ACC112 (cell line): ENCODE results near the gene ZNF397.

Experiments
- H2AFZ ChIP-seq: fragments of 200-600 bp; sonication (generic); one replicate; pipeline ENCODE4 v1.6.0; 2017; ENCODE audit warnings: antibody characterized with exemption, low read length; ENCODE audit not compliant: unreplicated experiment
- H3K27ac ChIP-seq: fragments of 200-600 bp; sonication (generic); 2 replicates; pipeline ENCODE4 v1.5.1; 2014; ENCODE audit warnings: low read depth, mild to moderate bottlenecking, antibody characterized with exemption, low read length, moderate library complexity
- H3K27me3 ChIP-seq: fragments of 200-600 bp; sonication (generic); 2 replicates; pipeline ENCODE4 v1.6.1; 2014; ENCODE audit warnings: mild to moderate bottlenecking, antibody characterized with exemption, low read length, moderate library complexity, mixed read lengths; ENCODE audit not compliant: insufficient read depth
- H3K36me3 ChIP-seq: fragments of 200-600 bp; sonication (generic); 2 replicates; pipeline ENCODE4 v1.6.1; 2016; ENCODE audit warnings: mild to moderate bottlenecking, antibody characterized with exemption, low read length, moderate library complexity, mixed read lengths; ENCODE audit not compliant: insufficient read depth
- H3K4me1 ChIP-seq: fragments of 200-600 bp; sonication (generic); one replicate; pipeline ENCODE4 v1.6.1; 2016; ENCODE audit warnings: low read length, mixed read lengths; ENCODE audit not compliant: insufficient read depth, unreplicated experiment, control insufficient read depth
- H3K4me3 ChIP-seq: fragments of 200-600 bp; sonication (generic); 2 replicates; pipeline ENCODE4 v1.5.1; 2014; ENCODE audit warnings: mild to moderate bottlenecking, low read depth, low read length
- H3K79me2 ChIP-seq: fragments of 200-600 bp; sonication (generic); one replicate; pipeline ENCODE4 v1.6.0; 2016; ENCODE audit warnings: low read length; ENCODE audit not compliant: control insufficient read depth, unreplicated experiment, insufficient read depth

ZNF397 gene

DNA sequence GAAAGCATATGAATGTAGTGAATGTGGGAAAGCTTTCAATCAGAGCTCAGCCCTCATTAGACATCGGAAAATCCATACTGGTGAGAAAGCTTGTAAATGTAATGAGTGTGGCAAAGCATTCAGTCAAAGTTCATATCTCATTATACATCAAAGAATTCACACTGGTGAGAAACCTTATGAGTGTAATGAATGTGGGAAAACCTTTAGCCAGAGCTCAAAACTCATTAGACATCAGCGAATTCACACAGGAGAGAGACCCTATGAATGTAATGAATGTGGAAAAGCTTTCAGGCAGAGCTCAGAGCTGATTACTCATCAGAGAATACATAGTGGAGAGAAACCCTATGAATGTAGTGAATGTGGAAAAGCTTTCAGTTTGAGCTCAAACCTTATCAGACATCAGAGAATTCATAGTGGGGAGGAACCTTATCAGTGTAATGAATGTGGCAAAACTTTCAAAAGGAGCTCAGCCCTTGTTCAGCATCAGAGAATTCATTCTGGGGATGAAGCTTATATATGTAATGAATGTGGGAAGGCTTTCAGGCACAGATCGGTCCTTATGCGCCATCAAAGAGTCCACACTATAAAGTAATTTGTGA lies 5.0 kb downstream of the ZNF397 start:
- H3K27ac ChIP-seq, result no peak overlapping the region
- H3K36me3 ChIP-seq, result peaks cover 74% of the 10 kb centered on the region

DNA sequence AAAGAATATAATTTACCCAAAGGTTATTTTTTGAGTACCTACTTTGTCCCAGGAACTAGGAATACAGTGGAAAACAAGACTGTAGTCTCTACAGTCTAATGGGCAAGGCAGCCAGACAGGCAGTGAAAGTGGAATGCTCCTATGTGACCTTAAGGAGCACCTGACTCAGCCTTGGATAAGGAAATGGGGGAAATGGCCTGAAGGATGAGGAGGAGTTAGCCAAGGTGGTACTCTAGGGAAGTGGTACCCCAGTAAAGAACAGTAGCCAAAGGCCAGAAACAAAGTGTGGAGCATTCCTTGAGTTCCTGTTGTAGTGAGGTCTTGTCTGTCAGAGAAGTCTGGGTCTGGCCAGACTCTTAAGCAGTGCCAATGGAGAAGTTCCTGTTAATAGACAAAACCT lies 6.0 kb downstream of the ZNF397 start:
- H3K4me1 ChIP-seq, result peaks cover 7% of the 10 kb centered on the region
- peaks cover 8% of the 10 kb centered on the region for H3K79me2 ChIP-seq
- H3K4me3 ChIP-seq, result no peak overlapping the region
- H2AFZ ChIP-seq, result no peak overlapping the region
- H3K27ac ChIP-seq, result no peak overlapping the region
- peaks cover 80% of the 10 kb centered on the region for H3K36me3 ChIP-seq
- no peaks in the 10 kb centered on the region for H3K27me3 ChIP-seq

More for the DNA sequence above, 5.0 kb downstream of the ZNF397 start:
- H3K4me3 ChIP-seq, result no peak overlapping the region
- H3K4me1 ChIP-seq, result peaks cover 8% of the 10 kb centered on the region
- no peak overlapping the region for H2AFZ ChIP-seq
- no peaks in the 10 kb centered on the region for H3K27me3 ChIP-seq
- peaks cover 8% of the 10 kb centered on the region for H3K79me2 ChIP-seq

GRCh38 chr18:35247412-35248249 lies 6.8 kb downstream of the ZNF397 start:
- Histone ChIP-seq H3K4me1 (no peaks in the 10 kb centered on the region), H3K79me2 (peaks cover 2% of the 10 kb centered on the region), H3K27ac (no peak overlapping the region), H3K4me3 (no peak overlapping the region), H2AFZ (no peak overlapping the region), H3K27me3 (no peaks in the 10 kb centered on the region), H3K36me3 (peaks cover 81% of the 10 kb centered on the region)

DNA sequence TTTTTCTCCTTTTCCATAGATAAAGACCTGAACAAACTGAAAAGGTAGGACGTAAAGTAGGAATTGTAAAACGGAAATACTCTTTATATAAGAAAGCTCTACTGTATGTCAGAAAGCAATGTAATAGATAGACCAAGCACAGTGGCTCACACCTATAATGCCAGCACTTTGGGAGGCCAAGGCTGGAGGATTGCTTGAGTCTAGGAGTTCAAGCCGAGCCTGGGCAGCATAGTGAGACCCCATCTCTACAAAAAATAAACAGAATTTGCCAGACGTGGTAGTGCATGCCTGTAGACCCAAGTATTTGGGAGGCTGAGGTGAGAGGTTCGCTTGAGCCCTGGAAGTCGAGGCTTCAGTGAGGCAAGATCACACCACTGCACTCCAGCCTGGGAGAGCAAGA lies 7.6 kb downstream of the ZNF397 start:
- H3K27ac ChIP-seq, result no peak overlapping the region
- no peaks in the 10 kb centered on the region for H3K27me3 ChIP-seq
- peaks cover 81% of the 10 kb centered on the region for H3K36me3 ChIP-seq

DNA sequence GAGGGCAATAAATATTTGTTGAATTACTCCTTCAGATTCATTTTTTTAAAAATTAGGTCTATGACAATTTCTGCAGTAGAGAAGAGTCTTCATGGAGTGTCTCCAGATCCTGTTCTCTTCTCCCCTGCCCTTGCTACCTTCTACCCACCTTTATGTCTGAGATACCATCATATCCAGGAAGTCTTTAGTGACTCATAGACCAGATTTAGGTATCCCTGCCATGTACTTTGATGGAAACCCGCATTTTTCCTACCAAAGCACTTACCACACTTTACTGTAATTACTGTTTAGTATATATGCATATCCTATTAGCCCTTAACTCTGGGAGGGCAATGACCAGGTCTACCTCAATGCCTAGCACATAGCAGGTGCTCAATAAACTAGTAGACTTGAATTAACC lies 11.6 kb downstream of the ZNF397 start:
- H3K36me3 ChIP-seq, result peaks cover 66% of the 10 kb centered on the region
- no peak overlapping the region for H2AFZ ChIP-seq
- no peaks in the 10 kb centered on the region for H3K27me3 ChIP-seq
- no peaks in the 10 kb centered on the region for H3K79me2 ChIP-seq
- H3K4me1 ChIP-seq, result no peaks in the 10 kb centered on the region
- H3K27ac ChIP-seq, result no peak overlapping the region
- H3K4me3 ChIP-seq, result no peak overlapping the region

More for the DNA sequence above, 7.6 kb downstream of the ZNF397 start:
- no peak overlapping the region for H3K4me3 ChIP-seq
- H2AFZ ChIP-seq, result no peak overlapping the region
- no peaks in the 10 kb centered on the region for H3K79me2 ChIP-seq
- H3K4me1 ChIP-seq, result no peaks in the 10 kb centered on the region

DNA sequence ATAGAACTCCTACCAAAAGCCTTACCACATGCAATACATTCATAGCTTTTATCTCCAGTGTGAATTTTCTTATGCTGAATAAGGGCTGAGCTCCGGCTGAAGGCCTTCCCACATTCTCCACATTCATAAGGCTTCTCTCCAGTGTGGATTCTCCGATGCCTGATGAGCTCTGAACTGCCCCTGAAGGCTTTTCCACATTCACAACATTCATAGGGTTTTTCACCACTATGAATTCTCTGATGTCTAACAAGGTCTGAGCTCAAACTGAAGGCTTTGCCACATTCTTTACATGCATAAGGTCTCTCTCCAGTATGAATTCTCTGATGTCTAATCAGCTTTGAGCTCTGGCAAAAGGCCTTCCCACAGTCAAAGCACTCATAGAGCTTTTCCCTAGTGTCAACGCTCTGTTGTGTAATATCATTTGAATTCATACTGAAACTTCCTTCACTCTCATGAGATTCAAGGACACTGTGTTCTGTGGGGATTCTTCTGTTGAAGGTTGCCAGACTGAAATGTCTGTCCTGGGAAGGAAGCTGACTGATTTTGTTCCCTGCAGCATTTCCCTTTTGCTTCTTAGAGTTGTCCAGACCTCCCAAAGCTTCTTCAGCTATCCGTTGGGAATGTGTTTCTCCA lies 12.9 kb downstream of the ZNF397 start:
- Histone ChIP-seq H3K4me1 (no peaks in the 10 kb centered on the region), H3K36me3 (peaks cover 63% of the 10 kb centered on the region), H3K4me3 (no peak overlapping the region), H3K27me3 (no peaks in the 10 kb centered on the region), H3K79me2 (no peaks in the 10 kb centered on the region), H3K27ac (no peak overlapping the region), H2AFZ (no peak overlapping the region)

- H3K36me3 ChIP-seq, result peaks cover 50% of the 10 kb centered on the region
These were observed 16.1 kb downstream of the ZNF397 start for GRCh38 chr18:35256947-35257346.

DNA sequence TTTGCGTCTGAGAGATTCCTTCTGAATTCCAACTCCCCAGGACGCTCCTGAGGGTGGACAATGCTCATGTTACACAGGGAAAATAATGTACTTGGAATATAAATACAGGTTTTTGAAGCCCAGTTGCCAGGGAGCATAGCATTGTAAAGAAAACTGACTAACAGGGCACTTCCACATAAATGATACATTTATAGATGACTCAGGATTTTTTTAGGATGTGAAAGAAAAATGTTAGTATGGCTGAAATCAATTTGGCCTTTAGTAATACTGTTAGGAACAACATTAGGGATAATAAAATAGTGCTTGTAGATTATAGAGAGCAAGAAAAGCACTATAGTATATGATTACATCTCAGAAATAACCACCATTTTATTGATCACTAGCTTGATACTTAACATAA lies 23.6 kb downstream of the ZNF397 start:
- H3K4me1 ChIP-seq, result no peaks in the 10 kb centered on the region
- H3K27ac ChIP-seq, result no peak overlapping the region
- no peak overlapping the region for H2AFZ ChIP-seq
- H3K4me3 ChIP-seq, result no peak overlapping the region
- no peaks in the 10 kb centered on the region for H3K27me3 ChIP-seq
- peaks cover 58% of the 10 kb centered on the region for H3K36me3 ChIP-seq
- H3K79me2 ChIP-seq, result peaks cover 3% of the 10 kb centered on the region

More at GRCh38 chr18:35256947-35257346, 16.1 kb downstream of the ZNF397 start:
- H3K79me2 ChIP-seq, result no peaks in the 10 kb centered on the region
- H3K27ac ChIP-seq, result no peak overlapping the region
- H3K27me3 ChIP-seq, result no peaks in the 10 kb centered on the region
- H3K4me1 ChIP-seq, result no peaks in the 10 kb centered on the region
- H3K4me3 ChIP-seq, result no peak overlapping the region
- H2AFZ ChIP-seq, result no peak overlapping the region

- H3K27ac ChIP-seq, result peak overlapping the region; percentile 27; the same call in 1 of the 2 replicates
- no peaks in the 10 kb centered on the region for H3K27me3 ChIP-seq
- H3K36me3 ChIP-seq, result peaks cover 55% of the 10 kb centered on the region
- H3K4me3 ChIP-seq, result peak overlapping the region; percentile 64
- no peaks in the 10 kb centered on the region for H3K4me1 ChIP-seq
- peaks cover 3% of the 10 kb centered on the region for H3K79me2 ChIP-seq
- H2AFZ ChIP-seq, result peak overlapping the region; percentile 89
These were observed 26.4 kb downstream of the ZNF397 start for GRCh38 chr18:35267161-35267651.

DNA sequence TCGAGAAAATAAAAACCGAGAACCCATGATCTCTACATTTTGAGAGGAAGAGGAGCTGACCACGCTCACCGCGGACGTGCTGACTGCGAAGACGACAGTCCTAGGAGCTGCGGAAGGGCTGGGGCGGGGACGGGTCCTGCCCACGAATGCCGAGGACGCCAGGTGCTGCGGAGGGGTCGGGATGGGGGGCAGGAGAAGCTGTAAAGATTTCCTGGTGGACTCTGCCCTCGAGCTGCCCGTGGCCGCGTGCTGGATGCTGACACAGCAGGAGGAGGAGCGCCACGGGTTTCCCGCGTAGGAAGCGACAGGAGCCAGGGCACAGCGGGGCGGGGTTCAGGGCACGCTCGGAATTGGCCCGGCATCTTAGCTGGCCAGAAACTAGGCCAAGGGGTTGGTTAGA lies 27.0 kb downstream of the ZNF397 start:
- H2AFZ ChIP-seq, result no peak overlapping the region
- peaks cover 49% of the 10 kb centered on the region for H3K36me3 ChIP-seq
- peaks cover 3% of the 10 kb centered on the region for H3K79me2 ChIP-seq
- H3K4me3 ChIP-seq, result peak overlapping the region; percentile 64
- H3K27me3 ChIP-seq, result no peaks in the 10 kb centered on the region
- H3K27ac ChIP-seq, result no peak overlapping the region
- H3K4me1 ChIP-seq, result no peaks in the 10 kb centered on the region
